HCT116 (cell line): Measurements from ENCODE around the gene PTPRF. TPM values are rescaled to one million over a fixed set of nuclear protein-coding genes. Genes with fewer than 3 reads are reported as not detected.

ENCODE experiments used
- ATAC-seq: fragments of 200-7000 bp; cut with Tn5 transposase; 2 replicates; pipeline ENCODE4 v1.9.1; 2020; ENCODE audit warnings: mild to moderate bottlenecking, moderate library complexity
- BruUV-seq: library from RNA; stranded (reverse); fragments of 400-500 nt; replicated peaks from 2 replicates; lab custom pipeline; 2021; lab: Mats Ljungman, UMichigan
- CTCF ChIA-PET: fragments of 300-600 bp; sonication (Branson Sonifier 250); formaldehyde crosslinking; loops from one replicate; lab custom pipeline; 2021; ENCODE audit warnings: antibody characterized with exemption; lab: Charles Lee
- POLR2A ChIA-PET: fragments of 300-600, 350-600 bp; sonication (Branson Sonifier 250); formaldehyde crosslinking; loops from one replicate; lab custom pipeline; 2021; ENCODE audit warnings: antibody characterized with exemption; lab: Charles Lee
- RAD21 ChIA-PET, 2 experiments: fragments of 300-600 bp; sonication (Branson Sonifier 250); formaldehyde crosslinking; loops; one replicate each; lab custom pipeline; 2023; ENCODE audit warnings: low total read pairs in 2 of 2; ENCODE audit not compliant: uncharacterized antibody in 2 of 2, unreplicated experiment in 2 of 2, low non-redundant PET in 1 of 2; lab: Charles Lee
- DNase-seq: peaks from one replicate; pipeline ENCODE4 v3.0.0-alpha.2; 2010; ENCODE audit warnings: low read depth, low spot score
- H2AFZ ChIP-seq: fragments of 200-600 bp; shearing (Covaris generic), sonication (generic); 2 replicates; pipeline ENCODE4 v1.6.1; 2017; ENCODE audit warnings: low read depth, mixed run types, mixed read lengths, antibody characterized with exemption, low read length; ENCODE audit not compliant: poor library complexity, severe bottlenecking
- H3K27ac ChIP-seq: 2 replicates; pipeline ENCODE4 v1.5.1; 2012; ENCODE audit warnings: low read depth, low read length
- H3K27me3 ChIP-seq: fragments of 200-600 bp; sonication (generic); 2 replicates; pipeline ENCODE4 v1.6.1; 2016; ENCODE audit warnings: mixed run types, low read length, mixed read lengths; ENCODE audit not compliant: insufficient read depth
- H3K36me3 ChIP-seq, 2 experiments: fragments of 200-500 bp in 1 of 2; fragments of 200-600 bp in 1 of 2; sonication (Bioruptor generic) in 1 of 2; sonication (generic) in 1 of 2; 2 replicates each; pipeline versions ENCODE4 v1.5.1 to v1.6.1; 2014 to 2016; ENCODE audit warnings: low read length in 2 of 2, inconsistent platforms in 1 of 2, mixed read lengths in 1 of 2, mixed run types in 1 of 2; ENCODE audit not compliant: insufficient read depth in 2 of 2, control insufficient read depth in 1 of 2
- H3K4me1 ChIP-seq, 2 experiments: fragments of 200-600 bp in 1 of 2; sonication (generic) in 1 of 2; 2 replicates each; pipeline versions ENCODE4 v1.5.1 to v1.6.1; 2012 to 2017; ENCODE audit warnings: low read length in 2 of 2, inconsistent platforms in 1 of 2, mild to moderate bottlenecking in 1 of 2, mixed read lengths in 1 of 2, mixed run types in 1 of 2, moderate library complexity in 1 of 2; ENCODE audit not compliant: insufficient read depth in 2 of 2, control insufficient read depth in 1 of 2
- H3K4me2 ChIP-seq: fragments of 200-600 bp; sonication (generic); 2 replicates; pipeline ENCODE4 v1.6.1; 2017; ENCODE audit warnings: mixed run types, low read length, mixed read lengths
- H3K4me3 ChIP-seq, 2 experiments: fragments of 200-600 bp in 1 of 2; sonication (generic) in 1 of 2; replicated peaks in 1 of 2; 2 replicates each; pipeline ENCODE4 v1.5.1; 2011 to 2016; ENCODE audit warnings: low read length in 2 of 2, control low read depth in 1 of 2, low read depth in 1 of 2, mild to moderate bottlenecking in 1 of 2, mixed read lengths in 1 of 2, mixed run types in 1 of 2
- H3K79me2 ChIP-seq: fragments of 200-600 bp; sonication (generic); 2 replicates; pipeline ENCODE4 v1.6.1; 2017; ENCODE audit warnings: mild to moderate bottlenecking, mixed run types, low read length, moderate library complexity, mixed read lengths; ENCODE audit not compliant: insufficient read depth
- H3K9ac ChIP-seq: fragments of 200-600 bp; sonication (generic); 2 replicates; pipeline ENCODE4 v1.6.1; 2016; ENCODE audit warnings: low read length, mixed read lengths
- H3K9me2 ChIP-seq: fragments of 200-600 bp; sonication (generic), shearing (Covaris generic); 2 replicates; pipeline ENCODE4 v1.6.1; 2017; ENCODE audit warnings: mixed run types, mild to moderate bottlenecking, moderate library complexity; ENCODE audit not compliant: insufficient read depth
- H3K9me3 ChIP-seq, 2 experiments: fragments of 200-500 bp in 1 of 2; fragments of 200-600 bp in 1 of 2; sonication (Bioruptor generic) in 1 of 2; sonication (generic) in 1 of 2; 2 replicates each; pipeline ENCODE4 v1.6.1; 2014 to 2017; ENCODE audit warnings: low read length in 2 of 2, mixed read lengths in 2 of 2, inconsistent platforms in 1 of 2, low read depth in 1 of 2, mild to moderate bottlenecking in 1 of 2, mixed run types in 1 of 2, moderate library complexity in 1 of 2; ENCODE audit not compliant: control insufficient read depth in 1 of 2, insufficient read depth in 1 of 2
- H4K20me1 ChIP-seq: fragments of 200-600 bp; sonication (generic), shearing (Covaris generic); 2 replicates; pipeline ENCODE4 v1.6.1; 2017; ENCODE audit warnings: mixed run types, mild to moderate bottlenecking, moderate library complexity; ENCODE audit not compliant: insufficient read depth
- CEBPB ChIP-seq: IDR thresholded peaks from 2 replicates; pipeline ENCODE4 v1.6.1; 2012; ENCODE audit warnings: low read depth
- EGR1 ChIP-seq: IDR thresholded peaks from 2 replicates; pipeline ENCODE4 v1.6.1; 2012; ENCODE audit warnings: low read depth
- ELF1 ChIP-seq: IDR thresholded peaks from 2 replicates; pipeline ENCODE4 v1.6.1; 2012; ENCODE audit warnings: low read depth, borderline replicate concordance
- EZH2 ChIP-seq: fragments of 200-600 bp; sonication (generic); IDR thresholded peaks from 2 replicates; pipeline ENCODE4 v1.6.1; 2017; ENCODE audit warnings: antibody characterized with exemption, mixed run types
- EZH2phosphoT487 ChIP-seq: fragments of 200-600 bp; IDR thresholded peaks from 2 replicates; pipeline ENCODE4 v1.6.1; 2018; ENCODE audit warnings: antibody characterized with exemption, borderline replicate concordance
- MAX ChIP-seq: IDR thresholded peaks from 2 replicates; pipeline ENCODE4 v1.6.1; 2012
- POLR2A ChIP-seq: IDR thresholded peaks from 2 replicates; pipeline ENCODE4 v1.7.0; 2011; ENCODE audit warnings: borderline replicate concordance; ENCODE audit not compliant: insufficient read depth, insufficient read length; ENCODE audit errors: extremely low read depth
- POLR2AphosphoS5 ChIP-seq: IDR thresholded peaks from 2 replicates; pipeline ENCODE4 v1.6.1; 2011; ENCODE audit warnings: mild to moderate bottlenecking, low read depth, low read length, moderate library complexity
- RAD21 ChIP-seq: IDR thresholded peaks from 2 replicates; pipeline ENCODE4 v1.6.1; 2012; ENCODE audit warnings: low read depth, mild to moderate bottlenecking
- REST ChIP-seq: IDR thresholded peaks from 2 replicates; pipeline ENCODE4 v1.6.1; 2012; ENCODE audit warnings: low read depth
- SRF ChIP-seq: IDR thresholded peaks from 2 replicates; pipeline ENCODE4 v1.6.1; 2012; ENCODE audit warnings: low read depth
- TCF7L2 ChIP-seq: IDR thresholded peaks from 2 replicates; pipeline ENCODE4 v1.7.0; 2011; ENCODE audit warnings: borderline replicate concordance, inconsistent platforms; ENCODE audit not compliant: insufficient read depth, insufficient read length; ENCODE audit errors: extremely low read depth
- YY1 ChIP-seq: IDR thresholded peaks from 2 replicates; pipeline ENCODE4 v1.6.1; 2011; ENCODE audit warnings: low read length, low read depth, moderate library complexity, mild to moderate bottlenecking; ENCODE audit not compliant: insufficient replicate concordance; ENCODE audit errors: extremely low read depth
- ZFX ChIP-seq: fragments of 450-650 bp; IDR thresholded peaks from 2 replicates; pipeline ENCODE4 v1.6.1; 2017
- ZNF274 ChIP-seq: fragments of 200-500 bp; sonication (Bioruptor generic); IDR thresholded peaks from 2 replicates; pipeline ENCODE4 v1.6.1; 2014; ENCODE audit warnings: mild to moderate bottlenecking, low read depth, low read length, inconsistent platforms
- intact Hi-C: fragments of 100-400 bp; cut with micrococcal nuclease; formaldehyde crosslinking; loops from 2 replicates; pipeline ENCODE4 v1.10.0; 2022
- total RNA-seq: library from RNA; stranded (reverse); gene quantifications from one replicate; pipeline ENCODE4 v1.2.1, GENCODE V29; 2021; ENCODE audit not compliant: unreplicated experiment
- TF ChIP-seq, protein P1 (sequence below), 3 experiments: fragments of 200-600 bp in 1 of 3; sonication (generic) in 1 of 3; IDR thresholded peaks in 2 of 3; conservative IDR thresholded peaks in 1 of 3; 2 replicates each; pipeline ENCODE4 v1.5.1; 2012 to 2017; ENCODE audit warnings: low read depth in 2 of 3, low read length in 2 of 3, antibody characterized with exemption in 1 of 3, borderline replicate concordance in 1 of 3, control low read depth in 1 of 3, mild to moderate bottlenecking in 1 of 3, mixed read lengths in 1 of 3, mixed run types in 1 of 3, moderate library complexity in 1 of 3; ENCODE audit not compliant: insufficient read depth in 1 of 3

Gene PTPRF
- total RNA-seq, 1 experiment from 2014 or later = 224 TPM

DNA sequence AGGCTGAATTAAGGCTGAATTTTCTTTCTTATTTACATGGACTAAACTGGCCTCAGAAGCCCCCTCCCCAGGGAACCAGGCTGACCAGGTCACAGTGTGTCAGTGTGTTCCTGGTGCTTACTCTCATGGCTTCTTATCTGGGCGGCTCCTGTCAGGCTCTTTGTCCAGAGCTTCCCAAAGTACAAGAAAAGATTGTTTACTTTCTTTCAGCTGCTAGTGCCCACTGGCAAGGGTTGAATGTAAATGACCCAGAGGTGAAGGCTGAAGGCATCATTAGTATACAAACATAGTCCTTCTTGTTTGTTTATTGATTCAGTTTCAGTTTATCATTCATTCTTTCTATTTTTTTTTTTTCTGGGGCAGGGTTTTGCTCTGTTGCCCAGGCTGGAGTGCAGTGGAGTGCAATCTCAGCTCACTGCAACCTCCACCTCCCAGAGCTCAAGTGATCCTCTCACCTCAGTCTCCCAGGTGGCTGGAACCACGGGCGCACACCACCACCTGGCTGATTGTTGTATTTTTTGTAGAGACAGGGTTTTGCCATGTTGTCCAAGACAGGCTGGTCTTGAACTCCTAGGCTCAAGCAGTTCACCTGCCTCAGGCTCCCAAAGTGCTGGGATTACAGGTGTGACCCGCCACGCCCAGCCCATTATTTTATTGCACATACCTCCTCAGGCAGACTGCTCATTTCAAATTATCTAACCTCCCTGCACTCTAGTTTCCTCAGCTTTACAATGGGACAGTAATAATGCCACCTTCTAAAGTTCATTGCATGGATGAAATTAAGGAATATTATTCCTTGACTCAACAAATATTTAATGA, 109.5 kb downstream of the PTPRF start:
- no peak overlapping the region for H3K4me2 ChIP-seq
- H3K9me2 ChIP-seq = no peaks in the 10 kb centered on the region
- no peak overlapping the region for H3K27ac ChIP-seq
- intact Hi-C loops = loop anchor here (5.0 kb wide), 1 partner anchor 88 kb away; no protein-coding TSS in a partner anchor
- DNase-seq (no peak), ATAC-seq (peak; percentile 67)
- TF ChIP-seq EZH2 (no peak), ELF1 (no peak), TCF7L2 (no peak), POLR2AphosphoS5 (no peak), YY1 (no peak), EZH2phosphoT487 (no peak), ZNF274 (no peak), ZFX (no peak), EGR1 (no peak), POLR2A (no peak), MAX (no peak), REST (no peak), SRF (no peak), RAD21 (peak; percentile 55), CEBPB (no peak)
- TF ChIP-seq, protein P1, sequence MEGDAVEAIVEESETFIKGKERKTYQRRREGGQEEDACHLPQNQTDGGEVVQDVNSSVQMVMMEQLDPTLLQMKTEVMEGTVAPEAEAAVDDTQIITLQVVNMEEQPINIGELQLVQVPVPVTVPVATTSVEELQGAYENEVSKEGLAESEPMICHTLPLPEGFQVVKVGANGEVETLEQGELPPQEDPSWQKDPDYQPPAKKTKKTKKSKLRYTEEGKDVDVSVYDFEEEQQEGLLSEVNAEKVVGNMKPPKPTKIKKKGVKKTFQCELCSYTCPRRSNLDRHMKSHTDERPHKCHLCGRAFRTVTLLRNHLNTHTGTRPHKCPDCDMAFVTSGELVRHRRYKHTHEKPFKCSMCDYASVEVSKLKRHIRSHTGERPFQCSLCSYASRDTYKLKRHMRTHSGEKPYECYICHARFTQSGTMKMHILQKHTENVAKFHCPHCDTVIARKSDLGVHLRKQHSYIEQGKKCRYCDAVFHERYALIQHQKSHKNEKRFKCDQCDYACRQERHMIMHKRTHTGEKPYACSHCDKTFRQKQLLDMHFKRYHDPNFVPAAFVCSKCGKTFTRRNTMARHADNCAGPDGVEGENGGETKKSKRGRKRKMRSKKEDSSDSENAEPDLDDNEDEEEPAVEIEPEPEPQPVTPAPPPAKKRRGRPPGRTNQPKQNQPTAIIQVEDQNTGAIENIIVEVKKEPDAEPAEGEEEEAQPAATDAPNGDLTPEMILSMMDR (IDR thresholded peaks at IDR 0.05 in 2 of 3, conservative IDR thresholded peaks at IDR 0.05 in 1 of 3; ENCODE audit: borderline replicate concordance in 1 of 3, insufficient read depth in 1 of 3, low read depth in 2 of 3, low read length in 2 of 3) = peak in 1 of 3 experiments; percentile 21; a peak in 1 of 6 replicates
- ChIA-PET CTCF (interaction anchor here (0.8 kb wide), 1 partner anchor 10 kb away, joined by 3 read pairs; the partner anchor contains the start of gene KDM4A), POLR2A (interaction anchor here (2.8 kb wide), 1 partner anchor 10 kb away, joined by 13 read pairs; the partner anchor contains the start of gene KDM4A), RAD21 (interaction anchor here in 1 of 2 experiments (0.6 kb wide), 1 partner anchor 11 kb away, joined by 5 read pairs; no protein-coding TSS in a partner anchor)
- no peak overlapping the region for H3K4me3 ChIP-seq
- no peaks in the 10 kb centered on the region for H4K20me1 ChIP-seq
- no peaks in the 10 kb centered on the region for H3K27me3 ChIP-seq
- BruUV-seq = no TSS peak
- no peaks in the 10 kb centered on the region for H3K79me2 ChIP-seq
- H3K9ac ChIP-seq = no peak overlapping the region
- H3K36me3 ChIP-seq = no peaks in the 10 kb centered on the region
- H3K9me3 ChIP-seq = no peaks in the 10 kb centered on the region
- no peak overlapping the region for H2AFZ ChIP-seq
- H3K4me1 ChIP-seq = peaks cover 22 to 57% of the 10 kb centered on the region in 2 experiments
